Panc1 (cell line): ENCODE data around the gene GNPTG. TPM values are rescaled to one million over a fixed set of nuclear protein-coding genes. Genes with fewer than 3 reads are reported as not detected.

Experiments used
- ATAC-seq: fragments of 200-7000 bp; cut with Tn5 transposase; 2 replicates; pipeline ENCODE4 v1.9.1; 2020; ENCODE audit warnings: mild to moderate bottlenecking, moderate library complexity
- BruUV-seq: library from RNA; stranded (reverse); fragments of 400-500 nt; replicated peaks from 2 replicates; lab custom pipeline; 2021; lab: Mats Ljungman, UMichigan
- CTCF ChIA-PET: fragments of 300-600 bp; sonication (Branson Sonifier 250); formaldehyde crosslinking; loops from one replicate; lab custom pipeline; 2022; ENCODE audit warnings: antibody characterized with exemption; lab: Charles Lee
- POLR2A ChIA-PET: fragments of 300-600 bp; sonication (Branson Sonifier 250); formaldehyde crosslinking; loops from one replicate; lab custom pipeline; 2022; ENCODE audit warnings: antibody characterized with exemption; lab: Charles Lee
- DNase-seq: peaks from one replicate; pipeline ENCODE4 v3.0.0-alpha.2; 2010; ENCODE audit warnings: low read depth, low spot score
- H3K27ac ChIP-seq: 2 replicates; pipeline ENCODE4 v1.5.1; 2011; ENCODE audit warnings: mild to moderate bottlenecking, low read length, inconsistent platforms
- H3K27me3 ChIP-seq: fragments of 200-500 bp; sonication (Bioruptor generic); 2 replicates; pipeline ENCODE4 v1.6.0; 2014; ENCODE audit warnings: low read length, inconsistent platforms; ENCODE audit not compliant: control insufficient read depth, insufficient read depth
- H3K36me3 ChIP-seq: fragments of 200-500 bp; sonication (Bioruptor generic); 2 replicates; pipeline ENCODE4 v1.5.1; 2014; ENCODE audit warnings: inconsistent platforms, mild to moderate bottlenecking, low read length, moderate library complexity; ENCODE audit not compliant: control insufficient read depth, insufficient read depth
- H3K4me1 ChIP-seq: 2 replicates; pipeline ENCODE4 v1.5.1; 2011; ENCODE audit warnings: inconsistent platforms, mild to moderate bottlenecking, low read length, moderate library complexity; ENCODE audit not compliant: control insufficient read depth, insufficient read depth
- H3K4me3 ChIP-seq, 2 experiments: 2 replicates each; pipeline ENCODE4 v1.5.1; 2011 to 2012; ENCODE audit warnings: low read depth in 2 of 2, low read length in 2 of 2, mild to moderate bottlenecking in 2 of 2, inconsistent platforms in 1 of 2, moderate library complexity in 1 of 2
- H3K9me3 ChIP-seq: fragments of 200-500 bp; sonication (Bioruptor generic); 2 replicates; pipeline ENCODE4 v1.5.1; 2014; ENCODE audit warnings: low read depth, mild to moderate bottlenecking, inconsistent platforms, low read length, moderate library complexity; ENCODE audit not compliant: control insufficient read depth, insufficient read depth
- POLR2AphosphoS5 ChIP-seq: IDR thresholded peaks from 2 replicates; pipeline ENCODE4 v1.6.1; 2012; ENCODE audit warnings: mild to moderate bottlenecking, low read depth, low read length, moderate library complexity
- SIN3A ChIP-seq: IDR thresholded peaks from 2 replicates; pipeline ENCODE4 v1.6.1; 2012; ENCODE audit warnings: low read depth, mild to moderate bottlenecking, low read length, moderate library complexity, borderline replicate concordance; ENCODE audit not compliant: insufficient read depth
- TCF7L2 ChIP-seq: IDR thresholded peaks from 2 replicates; pipeline ENCODE4 v1.6.1; 2011; ENCODE audit warnings: mild to moderate bottlenecking, low read depth, low read length, inconsistent platforms
- in situ Hi-C: cut with HindIII; loops from 2 replicates; pipeline ENCODE4 v1.10.0; 2016; ENCODE audit warnings: low sequenced_read_pairs, low pct_unique_long_range_greater_than_20kb
- intact Hi-C: fragments of 100-400 bp; cut with micrococcal nuclease; formaldehyde crosslinking; loops from one replicate; pipeline ENCODE4 v1.10.0; 2022; ENCODE audit not compliant: unreplicated experiment
- total RNA-seq: library from RNA; stranded (reverse); gene quantifications from one replicate; pipeline ENCODE4 v1.2.1, GENCODE V29; 2021; ENCODE audit not compliant: unreplicated experiment
- TF ChIP-seq, protein P1 (sequence below), 2 experiments: IDR thresholded peaks; 2 replicates each; pipeline ENCODE4 v1.6.1; 2011 to 2012; ENCODE audit warnings: low read depth in 2 of 2, control low read depth in 1 of 2, low read length in 1 of 2, mild to moderate bottlenecking in 1 of 2, moderate library complexity in 1 of 2; ENCODE audit not compliant: insufficient read depth in 1 of 2
- TF ChIP-seq, protein P2 (sequence below): fragments of 450-650 bp; IDR thresholded peaks from 2 replicates; pipeline ENCODE4 v1.5.1; 2017; ENCODE audit warnings: mild to moderate bottlenecking

GNPTG gene
- total RNA-seq, 1 experiment from 2014 or later = 62.5 TPM

DNA sequence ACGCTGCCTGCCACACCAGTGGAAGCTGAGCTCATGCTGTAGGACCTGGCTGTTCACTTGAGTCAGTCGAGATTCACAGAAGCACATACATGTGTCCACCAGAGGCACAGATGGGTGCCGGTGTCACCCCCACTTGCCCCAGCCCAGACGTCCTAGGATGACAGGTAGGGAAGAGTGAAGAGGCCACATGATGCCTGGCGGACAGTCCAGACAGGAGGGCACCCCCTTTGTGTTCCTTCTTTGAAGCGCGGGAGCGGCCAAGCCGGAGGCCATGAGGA is 33.5 kb upstream of the GNPTG start:
- intact Hi-C loops = no loop called here
- Histone ChIP-seq H3K27me3 (no peaks in the 10 kb centered on the region), H3K9me3 (no peaks in the 10 kb centered on the region), H3K4me3 (no peak overlapping the region), H3K4me1 (no peaks in the 10 kb centered on the region), H3K27ac (no peak overlapping the region), H3K36me3 (peaks cover 26% of the 10 kb centered on the region)
- ATAC-seq (no peak), DNase-seq (no peak)
- in situ Hi-C loops = no loop called here
- TF ChIP-seq POLR2AphosphoS5 (no peak), SIN3A (no peak), TCF7L2 (no peak)
- TF ChIP-seq, protein P1, sequence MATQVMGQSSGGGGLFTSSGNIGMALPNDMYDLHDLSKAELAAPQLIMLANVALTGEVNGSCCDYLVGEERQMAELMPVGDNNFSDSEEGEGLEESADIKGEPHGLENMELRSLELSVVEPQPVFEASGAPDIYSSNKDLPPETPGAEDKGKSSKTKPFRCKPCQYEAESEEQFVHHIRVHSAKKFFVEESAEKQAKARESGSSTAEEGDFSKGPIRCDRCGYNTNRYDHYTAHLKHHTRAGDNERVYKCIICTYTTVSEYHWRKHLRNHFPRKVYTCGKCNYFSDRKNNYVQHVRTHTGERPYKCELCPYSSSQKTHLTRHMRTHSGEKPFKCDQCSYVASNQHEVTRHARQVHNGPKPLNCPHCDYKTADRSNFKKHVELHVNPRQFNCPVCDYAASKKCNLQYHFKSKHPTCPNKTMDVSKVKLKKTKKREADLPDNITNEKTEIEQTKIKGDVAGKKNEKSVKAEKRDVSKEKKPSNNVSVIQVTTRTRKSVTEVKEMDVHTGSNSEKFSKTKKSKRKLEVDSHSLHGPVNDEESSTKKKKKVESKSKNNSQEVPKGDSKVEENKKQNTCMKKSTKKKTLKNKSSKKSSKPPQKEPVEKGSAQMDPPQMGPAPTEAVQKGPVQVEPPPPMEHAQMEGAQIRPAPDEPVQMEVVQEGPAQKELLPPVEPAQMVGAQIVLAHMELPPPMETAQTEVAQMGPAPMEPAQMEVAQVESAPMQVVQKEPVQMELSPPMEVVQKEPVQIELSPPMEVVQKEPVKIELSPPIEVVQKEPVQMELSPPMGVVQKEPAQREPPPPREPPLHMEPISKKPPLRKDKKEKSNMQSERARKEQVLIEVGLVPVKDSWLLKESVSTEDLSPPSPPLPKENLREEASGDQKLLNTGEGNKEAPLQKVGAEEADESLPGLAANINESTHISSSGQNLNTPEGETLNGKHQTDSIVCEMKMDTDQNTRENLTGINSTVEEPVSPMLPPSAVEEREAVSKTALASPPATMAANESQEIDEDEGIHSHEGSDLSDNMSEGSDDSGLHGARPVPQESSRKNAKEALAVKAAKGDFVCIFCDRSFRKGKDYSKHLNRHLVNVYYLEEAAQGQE (IDR thresholded peaks at IDR 0.05; ENCODE audit: insufficient read depth in 1 of 2, low read depth in 2 of 2, low read length in 1 of 2) = no peak
- TF ChIP-seq, protein P2, sequence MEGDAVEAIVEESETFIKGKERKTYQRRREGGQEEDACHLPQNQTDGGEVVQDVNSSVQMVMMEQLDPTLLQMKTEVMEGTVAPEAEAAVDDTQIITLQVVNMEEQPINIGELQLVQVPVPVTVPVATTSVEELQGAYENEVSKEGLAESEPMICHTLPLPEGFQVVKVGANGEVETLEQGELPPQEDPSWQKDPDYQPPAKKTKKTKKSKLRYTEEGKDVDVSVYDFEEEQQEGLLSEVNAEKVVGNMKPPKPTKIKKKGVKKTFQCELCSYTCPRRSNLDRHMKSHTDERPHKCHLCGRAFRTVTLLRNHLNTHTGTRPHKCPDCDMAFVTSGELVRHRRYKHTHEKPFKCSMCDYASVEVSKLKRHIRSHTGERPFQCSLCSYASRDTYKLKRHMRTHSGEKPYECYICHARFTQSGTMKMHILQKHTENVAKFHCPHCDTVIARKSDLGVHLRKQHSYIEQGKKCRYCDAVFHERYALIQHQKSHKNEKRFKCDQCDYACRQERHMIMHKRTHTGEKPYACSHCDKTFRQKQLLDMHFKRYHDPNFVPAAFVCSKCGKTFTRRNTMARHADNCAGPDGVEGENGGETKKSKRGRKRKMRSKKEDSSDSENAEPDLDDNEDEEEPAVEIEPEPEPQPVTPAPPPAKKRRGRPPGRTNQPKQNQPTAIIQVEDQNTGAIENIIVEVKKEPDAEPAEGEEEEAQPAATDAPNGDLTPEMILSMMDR = no peak
- POLR2A ChIA-PET = no interaction called here
- no TSS peak for BruUV-seq
- CTCF ChIA-PET = interaction anchor here (0.5 kb wide), 1 partner anchor 154 kb away, joined by 3 read pairs; no protein-coding TSS in a partner anchor

DNA sequence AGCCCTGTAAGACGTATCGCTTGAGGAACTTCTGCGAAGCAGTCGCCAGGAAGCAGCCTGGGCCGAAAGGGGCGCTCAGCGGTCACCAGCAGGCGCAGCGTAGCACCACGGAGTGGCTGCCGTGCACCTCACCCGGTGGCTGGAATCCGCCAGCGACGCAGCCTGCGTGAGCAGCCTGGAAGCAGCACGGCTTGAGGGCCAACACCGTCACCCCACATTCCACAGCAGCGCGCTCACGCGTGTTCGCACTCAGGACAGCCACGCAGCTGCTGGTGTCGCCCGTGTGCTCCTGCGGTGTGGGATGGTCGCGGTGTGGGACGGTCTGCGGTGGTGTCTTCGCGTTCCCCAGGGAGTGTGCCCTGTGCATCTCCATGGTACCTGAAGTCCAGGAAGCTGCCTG is 32.7 kb upstream of the GNPTG start:
- intact Hi-C loops (no loop called here), in situ Hi-C loops (no loop called here)
- Histone ChIP-seq H3K27me3 (no peaks in the 10 kb centered on the region), H3K4me1 (no peaks in the 10 kb centered on the region), H3K9me3 (no peaks in the 10 kb centered on the region), H3K36me3 (peaks cover 23% of the 10 kb centered on the region), H3K27ac (no peak overlapping the region), H3K4me3 (no peak overlapping the region)
- ChIA-PET POLR2A (no interaction called here), CTCF (no interaction called here)
- ATAC-seq = no peak
- DNase-seq = no peak
- TF ChIP-seq, protein P2 = no peak
- TF ChIP-seq TCF7L2 (no peak), POLR2AphosphoS5 (no peak), SIN3A (no peak)
- TF ChIP-seq, protein P1 (IDR thresholded peaks at IDR 0.05; ENCODE audit: insufficient read depth in 1 of 2, low read depth in 2 of 2, low read length in 1 of 2) = no peak
- BruUV-seq = no TSS peak
